WTC11 (cell line): Measurements from ENCODE around the gene ODAPH. TPM values are rescaled to one million over a fixed set of nuclear protein-coding genes. Genes with fewer than 3 reads are reported as not detected.

Source experiments
- ATAC-seq: fragments of 200-7000 bp; cut with Tn5 transposase; 2 replicates; pipeline ENCODE4 v1.10.0; 2021; ENCODE audit warnings: mild to moderate bottlenecking, moderate library complexity
- CTCF ChIA-PET: fragments of 300-600 bp; sonication (Branson Sonifier 250); formaldehyde crosslinking; loops from one replicate; lab custom pipeline; 2021; ENCODE audit warnings: antibody characterized with exemption; lab: Charles Lee
- POLR2A ChIA-PET: fragments of 350-600 bp; sonication (Branson Sonifier 250); formaldehyde crosslinking; loops from one replicate; lab custom pipeline; 2021; ENCODE audit warnings: antibody characterized with exemption; lab: Charles Lee
- DNase-seq: peaks from one replicate; pipeline ENCODE4 v3.0.0; 2021; ENCODE audit warnings: low spot score
- H3K27ac Mint-ChIP-seq: 2 replicates; pipeline ENCODE4 v1.8.0; 2021; ENCODE audit warnings: mixed read lengths
- H3K27me3 Mint-ChIP-seq: 2 replicates; pipeline ENCODE4 v1.8.0; 2021; ENCODE audit warnings: low read depth, mild to moderate bottlenecking, moderate library complexity, mixed read lengths
- H3K36me3 Mint-ChIP-seq: 2 replicates; pipeline ENCODE4 v1.8.0; 2021; ENCODE audit warnings: mixed read lengths
- H3K4me1 Mint-ChIP-seq: 2 replicates; pipeline ENCODE4 v1.8.0; 2022; ENCODE audit warnings: mixed read lengths
- H3K4me3 Mint-ChIP-seq: 2 replicates; pipeline ENCODE4 v1.8.0; 2021; ENCODE audit warnings: mild to moderate bottlenecking, moderate library complexity, mixed read lengths
- H3K9me3 Mint-ChIP-seq: 2 replicates; pipeline ENCODE4 v1.8.0; 2021; ENCODE audit warnings: mixed read lengths
- ATF2 ChIP-seq: sonication (generic); formaldehyde crosslinking; IDR thresholded peaks from 2 replicates; pipeline ENCODE4 v1.8.1; 2022; ENCODE audit warnings: low read depth, missing genetic modification reagents, borderline replicate concordance
- ATF6 ChIP-seq: sonication (generic); formaldehyde crosslinking; IDR thresholded peaks from 2 replicates; pipeline ENCODE4 v1.8.1; 2023; ENCODE audit warnings: mild to moderate bottlenecking, missing genetic modification reagents
- E2F4 ChIP-seq: sonication (generic); formaldehyde crosslinking; IDR thresholded peaks from 2 replicates; pipeline ENCODE4 v1.8.1; 2022; ENCODE audit warnings: low read depth, mild to moderate bottlenecking, moderate library complexity, missing genetic modification reagents, borderline replicate concordance
- ERG ChIP-seq: fragments of 250-450 bp; sonication (Bioruptor Pico); IDR thresholded peaks from 2 replicates; pipeline ENCODE4 v1.8.0; 2021; ENCODE audit warnings: mild to moderate bottlenecking
- IRF1 ChIP-seq: sonication (generic); formaldehyde crosslinking; IDR thresholded peaks from 2 replicates; pipeline ENCODE4 v1.8.0; 2023; ENCODE audit warnings: missing genetic modification reagents
- JAZF1 ChIP-seq: fragments of 250-450 bp; sonication (Bioruptor Pico); IDR thresholded peaks from 2 replicates; pipeline ENCODE4 v1.9.0; 2021; ENCODE audit warnings: moderate library complexity, mild to moderate bottlenecking, inconsistent platforms
- JUN ChIP-seq: sonication (generic); formaldehyde crosslinking; IDR thresholded peaks from 2 replicates; pipeline ENCODE4 v1.8.0; 2023; ENCODE audit warnings: mild to moderate bottlenecking, missing genetic modification reagents
- KAT7 ChIP-seq: sonication (generic); formaldehyde crosslinking; IDR thresholded peaks from 2 replicates; pipeline ENCODE4 v1.8.1; 2023; ENCODE audit warnings: missing genetic modification reagents, mild to moderate bottlenecking, borderline replicate concordance
- MXD4 ChIP-seq: fragments of 250-450 bp; sonication (Bioruptor Pico); IDR thresholded peaks from 2 replicates; pipeline ENCODE4 v1.8.0; 2021; ENCODE audit warnings: mild to moderate bottlenecking, moderate library complexity, borderline replicate concordance
- NFATC4 ChIP-seq: fragments of 250-450 bp; sonication (Bioruptor Pico); IDR thresholded peaks from 2 replicates; pipeline ENCODE4 v1.9.0; 2021; ENCODE audit warnings: mild to moderate bottlenecking
- NFE2L1 ChIP-seq: sonication (generic); formaldehyde crosslinking; IDR thresholded peaks from 2 replicates; pipeline ENCODE4 v1.8.1; 2023; ENCODE audit warnings: missing genetic modification reagents
- PRDM15 ChIP-seq: sonication (generic); formaldehyde crosslinking; IDR thresholded peaks from 2 replicates; pipeline ENCODE4 v1.8.0; 2022; ENCODE audit warnings: missing genetic modification reagents
- TEAD1 ChIP-seq: sonication (generic); formaldehyde crosslinking; IDR thresholded peaks from 2 replicates; pipeline ENCODE4 v1.8.0; 2022; ENCODE audit warnings: mild to moderate bottlenecking, missing genetic modification reagents
- TP53 ChIP-seq: sonication (generic); formaldehyde crosslinking; IDR thresholded peaks from 2 replicates; pipeline ENCODE4 v1.8.1; 2023; ENCODE audit warnings: mild to moderate bottlenecking, missing genetic modification reagents
- USF1 ChIP-seq: sonication (generic); formaldehyde crosslinking; IDR thresholded peaks from 2 replicates; pipeline ENCODE4 v1.8.0; 2022; ENCODE audit warnings: mild to moderate bottlenecking, missing genetic modification reagents
- USF2 ChIP-seq: sonication (generic); formaldehyde crosslinking; IDR thresholded peaks from 2 replicates; pipeline ENCODE4 v1.8.1; 2023; ENCODE audit warnings: mild to moderate bottlenecking, missing genetic modification reagents, moderate library complexity
- ZNF281 ChIP-seq: sonication (generic); formaldehyde crosslinking; IDR thresholded peaks from 2 replicates; pipeline ENCODE4 v1.8.0; 2023; ENCODE audit warnings: mild to moderate bottlenecking, missing genetic modification reagents
- ZNF423 ChIP-seq: fragments of 250-450 bp; sonication (Bioruptor Pico); IDR thresholded peaks from 2 replicates; pipeline ENCODE4 v2.1.2; 2022; ENCODE audit warnings: mild to moderate bottlenecking, moderate library complexity
- total RNA-seq: library from RNA; stranded (reverse); gene quantifications from 3 replicates; pipeline ENCODE4 v1.2.3, GENCODE V29; 2021

ODAPH gene
- total RNA-seq, 1 experiment from 2014 or later, result not detected

- Mint-ChIP-seq H3K9me3 (no peaks in the 10 kb centered on the region), H3K27me3 (no peaks in the 10 kb centered on the region), H3K36me3 (no peaks in the 10 kb centered on the region), H3K4me1 (no peaks in the 10 kb centered on the region), H3K27ac (no peak overlapping the region), H3K4me3 (no peak overlapping the region)
- ATAC-seq, result 0 out of 2 replicates have a peak, but pooled peaks have one; percentile 34
- ChIA-PET CTCF (interaction anchor here (0.6 kb wide), 1 partner anchor 16 kb away, joined by 5 read pairs; no protein-coding TSS in a partner anchor), POLR2A (no interaction called here)
- TF ChIP-seq NFATC4 (no peak), E2F4 (CRISPR knock-in tag) (no peak), USF1 (CRISPR knock-in tag) (no peak), TP53 (CRISPR knock-in tag) (no peak), ZNF423 (CRISPR knock-in tag) (no peak), KAT7 (no peak), TEAD1 (no peak), JAZF1 (CRISPR knock-in tag) (no peak), ZNF281 (CRISPR knock-in tag) (no peak), ATF2 (CRISPR knock-in tag) (no peak), JUN (CRISPR knock-in tag) (no peak), MXD4 (no peak), USF2 (CRISPR knock-in tag) (no peak), PRDM15 (CRISPR knock-in tag) (no peak), ATF6 (CRISPR knock-in tag) (no peak), ERG (CRISPR knock-in tag) (no peak), NFE2L1 (CRISPR knock-in tag) (no peak), IRF1 (CRISPR knock-in tag) (no peak)
- DNase-seq, result no peak
Observed at GRCh38 chr4:75545526-75545925, 10.3 kb upstream of the ODAPH start.
